ENCODE data around the gene FREM3. TPM values are rescaled to one million over a fixed set of nuclear protein-coding genes. Genes with fewer than 3 reads are reported as not detected.
A peak's percentile ranks its signal among the peaks of the same experiment; 100 is the strongest.

The FREM3 gene
- total and polyA plus RNA-seq, 3 donors from 2014 or later = 0.06 to 0.42 (median 0.08) TPM

- Histone ChIP-seq H3K27me3 (no peaks in the 10 kb centered on the region), H3K27ac (peak overlapping the region in 1 of 2 donors; percentile 24), H3K4me3 (no peak overlapping the region), H3K9me3 (no peaks in the 10 kb centered on the region), H3K36me3 (ENCODE audit: low read depth, missing control alignments) (no peaks in the 10 kb centered on the region), H3K4me1 (no peaks in the 10 kb centered on the region)
- DNase-seq = peak; percentile 90
- WGBS, 2 donors = 38 to 44% methylated on average over 5 of the region's 5 CpGs
- intact Hi-C loops (cut with DNase I; ENCODE audit: low total_unique reads) = no loop called here
- no peak for TF ChIP-seq CTCF (IDR thresholded peaks at IDR 0.05)
- no peak for TF ChIP-seq POLR2A (IDR thresholded peaks at IDR 0.05)
These were observed 74.2 kb downstream of the FREM3 start for GRCh38 chr4:143626134-143626911.

- no peaks in the 10 kb centered on the region for H3K4me1 ChIP-seq
- no peak overlapping the region for H3K4me3 ChIP-seq
- no peaks in the 10 kb centered on the region for H3K27me3 ChIP-seq
- DNase-seq = no peak
- H3K9me3 ChIP-seq = no peaks in the 10 kb centered on the region
- H3K36me3 ChIP-seq (ENCODE audit: low read depth, missing control alignments) = no peaks in the 10 kb centered on the region
- WGBS, 2 donors = 83% methylated on average over 4 of the region's 4 CpGs
- no peak overlapping the region for H3K27ac ChIP-seq
- no peak for TF ChIP-seq POLR2A (IDR thresholded peaks at IDR 0.05)
- TF ChIP-seq CTCF (IDR thresholded peaks at IDR 0.05) = no peak
- intact Hi-C loops (cut with DNase I; ENCODE audit: low total_unique reads) = no loop called here
These were observed 74.8 kb downstream of the FREM3 start for GRCh38 chr4:143625632-143626031.

GRCh38 chr4:143623896-143624295 lies 76.6 kb downstream of the FREM3 start:
- Histone ChIP-seq H3K36me3 (ENCODE audit: low read depth, missing control alignments) (no peaks in the 10 kb centered on the region), H3K27ac (no peak overlapping the region), H3K4me1 (no peaks in the 10 kb centered on the region), H3K4me3 (no peak overlapping the region), H3K27me3 (no peaks in the 10 kb centered on the region), H3K9me3 (no peaks in the 10 kb centered on the region)
- no peak for TF ChIP-seq CTCF (IDR thresholded peaks at IDR 0.05)
- no peak for TF ChIP-seq POLR2A (IDR thresholded peaks at IDR 0.05)
- 87 to 91% methylated on average over 3 of the region's 3 CpGs for WGBS, 2 donors
- intact Hi-C loops (cut with DNase I; ENCODE audit: low total_unique reads) = no loop called here
- no peak for DNase-seq

- no peak for TF ChIP-seq CTCF (IDR thresholded peaks at IDR 0.05)
- no peak for TF ChIP-seq POLR2A (IDR thresholded peaks at IDR 0.05)
- intact Hi-C loops (cut with DNase I; ENCODE audit: low total_unique reads) = no loop called here
- Histone ChIP-seq H3K4me3 (no peak overlapping the region), H3K36me3 (ENCODE audit: low read depth, missing control alignments) (no peaks in the 10 kb centered on the region), H3K27ac (no peak overlapping the region), H3K9me3 (no peaks in the 10 kb centered on the region), H3K27me3 (no peaks in the 10 kb centered on the region), H3K4me1 (no peaks in the 10 kb centered on the region)
- WGBS, 2 donors = 71 to 73% methylated on average over 1 of the region's 1 CpG
- DNase-seq = no peak
These were observed 81.7 kb downstream of the FREM3 start for GRCh38 chr4:143618811-143619210.

All from testis (tissue), 3 donors.